COR-L47 (cell line): ENCODE results near the gene CLCN1.
"Not testable (repeated sequence)": the region's sequence is repeated elsewhere in the genome, so short reads cannot be mapped to it uniquely, and the experiment has no call there.

Experiments
- DNase-seq: peaks from one replicate; lab custom pipeline; 2025; lab: John Stamatoyannopoulos, UW

Gene CLCN1

GRCh38 chr7:143315776-143316175 lies at the start of gene CLCN1:
Gene CLCN1, plus strand, starts transcription at chr7:143316111. Its CDS starts 102 bp downstream, at chr7:143316213.
- DNase-seq, result no peak

- no peak for DNase-seq
Observed at GRCh38 chr7:143269251-143269650, 46.7 kb upstream of the CLCN1 start.

GRCh38 chr7:143271240-143271639 lies 44.7 kb upstream of the CLCN1 start:
- DNase-seq, result no peak

GRCh38 chr7:143272871-143273270 lies 43.0 kb upstream of the CLCN1 start:
- DNase-seq, result no peak

- DNase-seq, result no peak
Observed at GRCh38 chr7:143279186-143280098, 36.5 kb upstream of the CLCN1 start.

GRCh38 chr7:143280160-143280559 lies 35.8 kb upstream of the CLCN1 start:
- DNase-seq, result no peak

- no peak for DNase-seq
Observed at GRCh38 chr7:143280566-143280965, 35.3 kb upstream of the CLCN1 start.

- DNase-seq, result no peak
Observed at GRCh38 chr7:143281529-143281928, 34.4 kb upstream of the CLCN1 start.

GRCh38 chr7:143282124-143282523 lies 33.8 kb upstream of the CLCN1 start:
- no peak for DNase-seq

- DNase-seq, result no peak
Observed at GRCh38 chr7:143283381-143283780, 32.5 kb upstream of the CLCN1 start.

- DNase-seq, result no peak
Observed at GRCh38 chr7:143284591-143285469, 31.1 kb upstream of the CLCN1 start, which contains the start of gene TMEM139. Gene TMEM139, plus strand, starts transcription at chr7:143284958. Its CDS starts 1,000 bp downstream, at chr7:143285958.

GRCh38 chr7:143285470-143285778 lies 30.5 kb upstream of the CLCN1 start:
- no peak for DNase-seq

- DNase-seq, result no peak
Observed at GRCh38 chr7:143285806-143286521, 29.9 kb upstream of the CLCN1 start.

GRCh38 chr7:143286522-143286890 lies 29.4 kb upstream of the CLCN1 start:
- DNase-seq, result no peak

- no peak for DNase-seq
Observed at GRCh38 chr7:143287339-143287934, 28.5 kb upstream of the CLCN1 start.

- peak; percentile 92 for DNase-seq
Observed at GRCh38 chr7:143287935-143288826, 27.7 kb upstream of the CLCN1 start, which contains the start of gene CASP2. Gene CASP2, plus strand, starts transcription at chr7:143288351. Its CDS starts 105 bp downstream, at chr7:143288456.

GRCh38 chr7:143288836-143289235 lies 27.1 kb upstream of the CLCN1 start:
- DNase-seq, result no peak

- DNase-seq, result no peak
Observed at GRCh38 chr7:143289421-143289820, 26.5 kb upstream of the CLCN1 start.

- DNase-seq, result not testable (repeated sequence)
Observed at GRCh38 chr7:143289888-143290287, 26.0 kb upstream of the CLCN1 start.

GRCh38 chr7:143290293-143290692 lies 25.6 kb upstream of the CLCN1 start:
- no peak for DNase-seq

- no peak for DNase-seq
Observed at GRCh38 chr7:143292876-143293275, 23.0 kb upstream of the CLCN1 start.
